MM.1S (cell line): ENCODE results near the gene ADAMTS2.

Source experiments
- DNase-seq: peaks from one replicate; pipeline ENCODE4 v3.0.0-alpha.2; 2015
- H2AFZ ChIP-seq: fragments of 300-600 bp; sonication (generic); 2 replicates; pipeline ENCODE4 v1.6.0; 2016; ENCODE audit warnings: antibody characterized with exemption, low read length
- H3F3A ChIP-seq: fragments of 300-600 bp; sonication (generic); 2 replicates; pipeline ENCODE4 v1.6.1; 2016; ENCODE audit warnings: mild to moderate bottlenecking, antibody characterized with exemption, low read length, moderate library complexity, mixed read lengths; ENCODE audit not compliant: insufficient read depth
- H3K27ac ChIP-seq: fragments of 300-600 bp; sonication (generic); 2 replicates; pipeline ENCODE4 v1.5.1; 2016; ENCODE audit warnings: mild to moderate bottlenecking, low read length
- H3K27me3 ChIP-seq: fragments of 300-600 bp; sonication (generic); replicated peaks from 2 replicates; pipeline ENCODE4 v1.6.0; 2016; ENCODE audit warnings: low read length; ENCODE audit not compliant: insufficient read depth
- H3K36me3 ChIP-seq: fragments of 300-600 bp; sonication (generic); replicated peaks from 2 replicates; pipeline ENCODE4 v1.6.1; 2016; ENCODE audit warnings: mild to moderate bottlenecking, low read length, mixed read lengths; ENCODE audit not compliant: insufficient read depth
- H3K4me1 ChIP-seq: fragments of 300-600 bp; sonication (generic); 2 replicates; pipeline ENCODE4 v1.6.1; 2016; ENCODE audit warnings: low read length, mixed read lengths
- H3K4me2 ChIP-seq: fragments of 300-600 bp; sonication (generic); 2 replicates; pipeline ENCODE4 v1.6.0; 2016; ENCODE audit warnings: low read depth, low read length
- H3K4me3 ChIP-seq: fragments of 300-600 bp; sonication (generic); 2 replicates; pipeline ENCODE4 v1.5.1; 2016; ENCODE audit warnings: low read length, mixed read lengths
- H3K79me2 ChIP-seq: fragments of 300-600 bp; sonication (generic); 2 replicates; pipeline ENCODE4 v1.6.1; 2016; ENCODE audit warnings: mixed run types, low read length, mixed read lengths
- H3K9ac ChIP-seq: fragments of 300-600 bp; sonication (generic); 2 replicates; pipeline ENCODE4 v1.6.1; 2016; ENCODE audit warnings: low read length, mixed read lengths
- H3K9me2 ChIP-seq: fragments of 300-600 bp; sonication (generic); replicated peaks from 2 replicates; pipeline ENCODE4 v1.6.1; 2016; ENCODE audit warnings: mild to moderate bottlenecking, low read length, mixed read lengths; ENCODE audit not compliant: insufficient read depth
- H3K9me3 ChIP-seq: fragments of 300-600 bp; sonication (generic); replicated peaks from 2 replicates; pipeline ENCODE4 v1.6.1; 2016; ENCODE audit warnings: mild to moderate bottlenecking, low read length, mixed read lengths; ENCODE audit not compliant: insufficient read depth
- H4K20me1 ChIP-seq: fragments of 300-600 bp; sonication (generic); 2 replicates; pipeline ENCODE4 v1.6.1; 2016; ENCODE audit warnings: mild to moderate bottlenecking, low read length, moderate library complexity, mixed read lengths; ENCODE audit not compliant: insufficient read depth
- CTCF ChIP-seq: fragments of 300-600 bp; sonication (generic); IDR thresholded peaks from 2 replicates; pipeline ENCODE4 v1.5.1; 2016; ENCODE audit warnings: antibody characterized with exemption, low read length, mixed read lengths
- EZH2 ChIP-seq: fragments of 300-600 bp; sonication (generic); optimal IDR thresholded peaks from 2 replicates; pipeline ENCODE3; 2017; ENCODE audit warnings: low read depth, mild to moderate bottlenecking, antibody characterized with exemption, low read length, mixed read lengths
- EZH2phosphoT487 ChIP-seq: fragments of 300-600 bp; sonication (generic); IDR thresholded peaks from 2 replicates; pipeline ENCODE4 v1.6.1; 2018; ENCODE audit warnings: antibody characterized with exemption, low read length

ADAMTS2 gene

GRCh38 chr5:179208706-179209358 is 136.4 kb downstream of the ADAMTS2 start:
- DNase-seq = no peak
- peaks cover 23% of the 10 kb centered on the region; the same call in 1 of the 2 replicates for H3K27me3 ChIP-seq
- no peaks in the 10 kb centered on the region for H3K36me3 ChIP-seq

GRCh38 chr5:179207920-179208705 is 137.1 kb downstream of the ADAMTS2 start:
- H3K9me3 ChIP-seq = no peaks in the 10 kb centered on the region
- H3F3A ChIP-seq = no peaks in the 10 kb centered on the region
- no peak for DNase-seq
- H3K9ac ChIP-seq = no peak overlapping the region
- H3K9me2 ChIP-seq = no peaks in the 10 kb centered on the region
- no peaks in the 10 kb centered on the region for H3K79me2 ChIP-seq
- no peaks in the 10 kb centered on the region for H3K4me1 ChIP-seq
- peaks cover 30% of the 10 kb centered on the region; the same call in 1 of the 2 replicates for H3K27me3 ChIP-seq
- H3K27ac ChIP-seq = no peak overlapping the region
- TF ChIP-seq EZH2phosphoT487 = no peak
- no peak for TF ChIP-seq CTCF
- TF ChIP-seq EZH2 = no peak
- no peaks in the 10 kb centered on the region for H4K20me1 ChIP-seq
- no peaks in the 10 kb centered on the region for H3K36me3 ChIP-seq
- H2AFZ ChIP-seq = no peak overlapping the region
- H3K4me3 ChIP-seq = no peak overlapping the region
- no peak overlapping the region for H3K4me2 ChIP-seq

More at GRCh38 chr5:179208706-179209358, 136.4 kb downstream of the ADAMTS2 start:
- no peaks in the 10 kb centered on the region for H3K9me2 ChIP-seq
- H3K9ac ChIP-seq = no peak overlapping the region
- no peak overlapping the region for H3K4me2 ChIP-seq
- no peaks in the 10 kb centered on the region for H3K9me3 ChIP-seq
- H3K4me3 ChIP-seq = no peak overlapping the region
- H3K79me2 ChIP-seq = no peaks in the 10 kb centered on the region
- no peaks in the 10 kb centered on the region for H3F3A ChIP-seq
- no peaks in the 10 kb centered on the region for H4K20me1 ChIP-seq
- H3K27ac ChIP-seq = no peak overlapping the region
- no peaks in the 10 kb centered on the region for H3K4me1 ChIP-seq
- no peak for TF ChIP-seq EZH2
- TF ChIP-seq EZH2phosphoT487 = no peak
- TF ChIP-seq CTCF = no peak
- no peak overlapping the region for H2AFZ ChIP-seq

- Histone ChIP-seq H3K9me3 (no peaks in the 10 kb centered on the region), H3K27ac (no peak overlapping the region), H3K36me3 (no peaks in the 10 kb centered on the region)
Observed at GRCh38 chr5:179207470-179207869, 137.8 kb downstream of the ADAMTS2 start.

More at GRCh38 chr5:179207470-179207869, 137.8 kb downstream of the ADAMTS2 start:
- no peak overlapping the region for H3K9ac ChIP-seq
- no peak overlapping the region for H3K4me2 ChIP-seq
- no peaks in the 10 kb centered on the region for H3K4me1 ChIP-seq
- no peaks in the 10 kb centered on the region for H3F3A ChIP-seq
- no peak for DNase-seq
- H3K4me3 ChIP-seq = no peak overlapping the region
- no peak overlapping the region for H2AFZ ChIP-seq
- H3K79me2 ChIP-seq = no peaks in the 10 kb centered on the region
- TF ChIP-seq EZH2phosphoT487 = no peak
- no peak for TF ChIP-seq EZH2
- TF ChIP-seq CTCF = no peak
- H3K9me2 ChIP-seq = no peaks in the 10 kb centered on the region
- peaks cover 37% of the 10 kb centered on the region; the same call in 1 of the 2 replicates for H3K27me3 ChIP-seq
- H4K20me1 ChIP-seq = no peaks in the 10 kb centered on the region
